Gastroesophageal sphincter (tissue), 4 donors: ENCODE measurements around the gene PIK3IP1. TPM values are rescaled to one million over a fixed set of nuclear protein-coding genes. Genes with fewer than 3 reads are reported as not detected.

Experiments used
- ATAC-seq: fragments of 150-250 bp; one replicate; pipeline ENCODE4 v1.9.1; 2016; ENCODE audit warnings: mild to moderate bottlenecking, moderate library complexity
- H3K27ac ChIP-seq, 4 donors: fragments of 200-600 bp; sonication (generic) in 3 of 4; 1 replicate in 3 of 4; 2 replicates in 1 of 4; pipeline ENCODE4 v1.5.1; 2016 to 2019
- H3K27me3 ChIP-seq: fragments of 200-600 bp; sonication (generic); one replicate; pipeline ENCODE4 v1.5.1; 2019
- H3K36me3 ChIP-seq, 2 donors: fragments of 200-600 bp; sonication (generic); one replicate each; pipeline ENCODE4 v1.5.1; 2019; ENCODE audit warnings: control low read depth in 1 of 2
- H3K4me1 ChIP-seq, 3 donors: fragments of 200-600 bp; sonication (generic); 1 replicate in 2 of 3; 2 replicates in 1 of 3; pipeline ENCODE4 v1.5.1; 2016 to 2019; ENCODE audit warnings: control low read depth in 2 of 3
- H3K4me3 ChIP-seq, 2 donors: fragments of 200-600 bp; sonication (generic); one replicate each; pipeline ENCODE4 v1.5.1; 2019; ENCODE audit warnings: mild to moderate bottlenecking in 1 of 2, moderate library complexity in 1 of 2
- H3K9me3 ChIP-seq, 3 donors: fragments of 200-600 bp; sonication (generic); one replicate each; pipeline ENCODE4 v1.5.1; 2017 to 2019; ENCODE audit warnings: control low read depth in 2 of 3
- EP300 ChIP-seq: sonication (generic); formaldehyde crosslinking; IDR thresholded peaks from one replicate; pipeline ENCODE4 v1.6.1; 2017; ENCODE audit warnings: antibody characterized with exemption, mild to moderate bottlenecking
- POLR2A ChIP-seq, 2 donors: fragments of 450-650 bp; IDR thresholded peaks; one replicate each; pipeline ENCODE4 v1.6.1; 2017; ENCODE audit warnings: antibody characterized with exemption in 2 of 2, mild to moderate bottlenecking in 2 of 2, moderate library complexity in 1 of 2
- POLR2AphosphoS5 ChIP-seq: sonication (generic); formaldehyde crosslinking; IDR thresholded peaks from one replicate; pipeline ENCODE4 v1.6.1; 2017; ENCODE audit warnings: antibody characterized with exemption
- WGBS, 2 donors: methylation state at CpG; one replicate each; pipeline ENCODE4 v1.1.5; 2018; ENCODE audit warnings: low coverage in 1 of 2; 5-methylcytosine and 5-hydroxymethylcytosine counted together
- total RNA-seq, 4 donors: library from RNA; depleted of rRNA; stranded (reverse); fragments of >200 nt; gene quantifications; one replicate each; pipeline ENCODE4 v1.1.0, GENCODE V29; 2016
- TF ChIP-seq, protein P1 (sequence below), 4 experiments: fragments of 200-600 bp in 2 of 4; fragments of 450-650 bp in 2 of 4; sonication (generic) in 1 of 4; IDR thresholded peaks; one replicate each; pipeline ENCODE4 v1.5.1; 2017 to 2019; ENCODE audit warnings: antibody characterized with exemption in 4 of 4, mild to moderate bottlenecking in 2 of 4, moderate library complexity in 2 of 4

PIK3IP1 gene
- total RNA-seq, 4 donors from 2014 or later, result 28.8 to 53.7 (median 37.8) TPM

DNA sequence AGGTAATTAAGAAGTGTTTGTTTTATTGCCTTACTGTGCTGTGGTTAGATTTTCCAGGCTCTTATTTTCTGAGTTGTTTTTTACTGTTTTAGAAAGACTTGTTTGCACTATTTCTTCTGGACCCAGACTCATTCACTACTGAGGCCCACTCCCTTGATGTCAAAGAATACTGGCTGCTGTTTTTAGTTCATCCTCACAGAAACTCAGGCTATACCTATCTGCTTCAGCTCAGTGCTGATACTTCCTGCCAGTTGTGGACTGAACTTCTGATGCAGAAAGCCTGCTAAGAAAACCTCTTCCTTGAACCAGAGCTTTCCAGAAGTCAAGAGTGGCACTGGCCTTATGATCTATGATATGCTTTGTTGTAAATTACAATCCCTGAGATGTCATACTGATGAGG, 15.9 kb upstream of the PIK3IP1 start:
- Histone ChIP-seq H3K27me3 (no peaks in the 10 kb centered on the region), H3K27ac (no peak overlapping the region), H3K4me1 (peaks cover 0 to 6% (median 2%) of the 10 kb centered on the region in 3 donors), H3K9me3 (no peaks in the 10 kb centered on the region), H3K4me3 (no peak overlapping the region), H3K36me3 (no peaks in the 10 kb centered on the region)
- TF ChIP-seq POLR2AphosphoS5 (no peak), POLR2A (IDR thresholded peaks at IDR 0.05) (no peak), EP300 (no peak)
- TF ChIP-seq, protein P1, sequence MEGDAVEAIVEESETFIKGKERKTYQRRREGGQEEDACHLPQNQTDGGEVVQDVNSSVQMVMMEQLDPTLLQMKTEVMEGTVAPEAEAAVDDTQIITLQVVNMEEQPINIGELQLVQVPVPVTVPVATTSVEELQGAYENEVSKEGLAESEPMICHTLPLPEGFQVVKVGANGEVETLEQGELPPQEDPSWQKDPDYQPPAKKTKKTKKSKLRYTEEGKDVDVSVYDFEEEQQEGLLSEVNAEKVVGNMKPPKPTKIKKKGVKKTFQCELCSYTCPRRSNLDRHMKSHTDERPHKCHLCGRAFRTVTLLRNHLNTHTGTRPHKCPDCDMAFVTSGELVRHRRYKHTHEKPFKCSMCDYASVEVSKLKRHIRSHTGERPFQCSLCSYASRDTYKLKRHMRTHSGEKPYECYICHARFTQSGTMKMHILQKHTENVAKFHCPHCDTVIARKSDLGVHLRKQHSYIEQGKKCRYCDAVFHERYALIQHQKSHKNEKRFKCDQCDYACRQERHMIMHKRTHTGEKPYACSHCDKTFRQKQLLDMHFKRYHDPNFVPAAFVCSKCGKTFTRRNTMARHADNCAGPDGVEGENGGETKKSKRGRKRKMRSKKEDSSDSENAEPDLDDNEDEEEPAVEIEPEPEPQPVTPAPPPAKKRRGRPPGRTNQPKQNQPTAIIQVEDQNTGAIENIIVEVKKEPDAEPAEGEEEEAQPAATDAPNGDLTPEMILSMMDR (IDR thresholded peaks at IDR 0.05), result no peak
- ATAC-seq, result no peak

GRCh38 chr22:31305194-31305593, 12.9 kb upstream of the PIK3IP1 start:
- Histone ChIP-seq H3K27ac (no peak overlapping the region), H3K27me3 (no peaks in the 10 kb centered on the region), H3K4me1 (no peaks in the 10 kb centered on the region), H3K9me3 (no peaks in the 10 kb centered on the region), H3K36me3 (no peaks in the 10 kb centered on the region), H3K4me3 (no peak overlapping the region)
- no peak for TF ChIP-seq POLR2A (IDR thresholded peaks at IDR 0.05)
- TF ChIP-seq EP300, result no peak
- TF ChIP-seq POLR2AphosphoS5, result no peak
- TF ChIP-seq, protein P1 (IDR thresholded peaks at IDR 0.05), result no peak
- WGBS, 2 donors, result 81 to 87% methylated on average over 3 of the region's 3 CpGs
- no peak for ATAC-seq

- TF ChIP-seq POLR2A (IDR thresholded peaks at IDR 0.05) (no peak), EP300 (no peak)
- TF ChIP-seq, protein P1 (IDR thresholded peaks at IDR 0.05), result no peak
These were observed 10.2 kb upstream of the PIK3IP1 start for GRCh38 chr22:31302537-31302936.

GRCh38 chr22:31302006-31302405, 9.7 kb upstream of the PIK3IP1 start:
- H3K9me3 ChIP-seq, result no peaks in the 10 kb centered on the region
- TF ChIP-seq EP300 (no peak), POLR2AphosphoS5 (no peak), POLR2A (IDR thresholded peaks at IDR 0.05) (no peak)
- H3K27me3 ChIP-seq, result no peaks in the 10 kb centered on the region
- no peak for ATAC-seq
- no peak overlapping the region for H3K27ac ChIP-seq
- no peak overlapping the region for H3K4me3 ChIP-seq
- no peaks in the 10 kb centered on the region for H3K36me3 ChIP-seq
- H3K4me1 ChIP-seq, result peaks cover 0 to 4% (median 2%) of the 10 kb centered on the region in 3 donors

More at GRCh38 chr22:31302537-31302936, 10.2 kb upstream of the PIK3IP1 start:
- H3K9me3 ChIP-seq, result no peaks in the 10 kb centered on the region
- H3K4me3 ChIP-seq, result no peak overlapping the region
- no peaks in the 10 kb centered on the region for H3K4me1 ChIP-seq
- H3K27me3 ChIP-seq, result no peaks in the 10 kb centered on the region
- WGBS, 2 donors, result 92 to 93% methylated on average over 3 of the region's 3 CpGs
- no peak for ATAC-seq
- H3K36me3 ChIP-seq, result no peaks in the 10 kb centered on the region
- no peak overlapping the region for H3K27ac ChIP-seq

DNA sequence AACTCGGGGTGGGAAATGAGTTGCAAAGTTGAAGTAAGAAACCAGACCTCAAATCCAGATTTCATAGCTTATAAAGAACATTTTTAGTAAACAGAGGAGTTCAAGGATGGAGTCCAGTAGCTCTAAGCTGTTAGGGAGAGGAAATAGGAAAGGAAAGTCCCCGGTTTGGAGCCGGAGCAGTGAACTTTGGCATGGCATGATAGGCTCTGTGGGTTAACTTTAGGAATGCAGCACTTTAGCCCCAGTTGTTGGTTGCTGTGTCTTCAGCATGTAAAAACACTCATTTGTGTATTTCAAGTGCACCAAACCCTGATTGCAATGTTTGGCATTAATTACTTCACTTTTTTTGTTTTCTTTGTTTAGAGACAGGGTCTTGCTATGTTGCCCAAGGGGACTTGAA, 8.6 kb upstream of the PIK3IP1 start:
- Histone ChIP-seq H3K4me3 (no peak overlapping the region), H3K4me1 (peaks cover 3 to 15% (median 11%) of the 10 kb centered on the region in 3 donors), H3K27ac (no peak overlapping the region), H3K27me3 (no peaks in the 10 kb centered on the region), H3K9me3 (no peaks in the 10 kb centered on the region), H3K36me3 (no peaks in the 10 kb centered on the region)
- TF ChIP-seq POLR2AphosphoS5 (no peak), EP300 (no peak), POLR2A (IDR thresholded peaks at IDR 0.05) (no peak)
- TF ChIP-seq, protein P1 (IDR thresholded peaks at IDR 0.05), result no peak
- no peak for ATAC-seq
- WGBS, 2 donors, result 64 to 80% methylated on average over 3 of the region's 3 CpGs
